SK-N-SH (cell line): ENCODE measurements around the gene SLC16A10. TPM values are rescaled to one million over a fixed set of nuclear protein-coding genes. Genes with fewer than 3 reads are reported as not detected.

Source experiments
- CTCF ChIA-PET: fragments of 300-600, 350-600 bp; formaldehyde crosslinking; extraction: SDS; loops from one replicate; lab custom pipeline; 2021; lab: Yijun Ruan, JAX
- POLR2A ChIA-PET: fragments of 350-600 bp; sonication (Branson Sonifier 250); formaldehyde crosslinking; extraction: SDS; loops from one replicate; lab custom pipeline; 2020; ENCODE audit warnings: antibody characterized with exemption, inconsistent platforms; lab: Yijun Ruan, JAX
- DNase-seq: peaks from one replicate; pipeline ENCODE4 v3.0.0; 2012
- H2AFZ ChIP-seq: fragments of 200-600 bp; sonication (generic); 2 replicates; pipeline ENCODE4 v1.8.1; 2016; ENCODE audit warnings: antibody characterized with exemption, mild to moderate bottlenecking, low read depth
- H3F3A ChIP-seq: fragments of 200-600 bp; sonication (generic); replicated peaks from 2 replicates; pipeline ENCODE3; 2016; ENCODE audit warnings: antibody characterized with exemption, mild to moderate bottlenecking; ENCODE audit not compliant: insufficient read depth
- H3K27ac ChIP-seq, 2 experiments: fragments of 200-500 bp in 1 of 2; fragments of 200-600 bp in 1 of 2; sonication (Bioruptor generic) in 1 of 2; sonication (generic), shearing (Covaris generic) in 1 of 2; 2 replicates each; pipeline versions ENCODE4 v1.5.1 to v1.6.1; 2014 to 2016; ENCODE audit warnings: low read depth in 2 of 2, inconsistent platforms in 1 of 2, low read length in 1 of 2, mild to moderate bottlenecking in 1 of 2, mixed read lengths in 1 of 2
- H3K27me3 ChIP-seq: fragments of 200-600 bp; sonication (generic), shearing (Covaris generic); 2 replicates; pipeline ENCODE4 v1.6.1; 2016; ENCODE audit warnings: mixed run types; ENCODE audit not compliant: insufficient read depth
- H3K36me3 ChIP-seq, 2 experiments: fragments of 200-500 bp in 1 of 2; fragments of 200-600 bp in 1 of 2; sonication (Bioruptor generic) in 1 of 2; sonication (generic) in 1 of 2; replicated peaks in 1 of 2; 2 replicates each; pipeline versions ENCODE3 to v1.5.1; 2014 to 2016; ENCODE audit warnings: low read length in 1 of 2, mild to moderate bottlenecking in 1 of 2; ENCODE audit not compliant: insufficient read depth in 2 of 2, control insufficient read depth in 1 of 2
- H3K4me1 ChIP-seq, 2 experiments: fragments of 200-500 bp in 1 of 2; fragments of 200-600 bp in 1 of 2; sonication (Bioruptor generic) in 1 of 2; sonication (generic), shearing (Covaris generic) in 1 of 2; 2 replicates each; pipeline versions ENCODE4 v1.5.1 to v1.6.1; 2014 to 2016; ENCODE audit warnings: low read depth in 1 of 2, low read length in 1 of 2, mixed run types in 1 of 2; ENCODE audit not compliant: insufficient read depth in 2 of 2, control insufficient read depth in 1 of 2
- H3K4me2 ChIP-seq: fragments of 200-600 bp; sonication (generic), shearing (Covaris generic); 2 replicates; pipeline ENCODE4 v1.6.1; 2017; ENCODE audit warnings: mixed run types
- H3K4me3 ChIP-seq, 2 experiments: fragments of 200-500 bp in 1 of 2; fragments of 200-600 bp in 1 of 2; sonication (Bioruptor generic) in 1 of 2; sonication (generic), shearing (Covaris generic) in 1 of 2; 2 replicates each; pipeline versions ENCODE4 v1.5.1 to v1.8.1; 2014 to 2016; ENCODE audit warnings: low read depth in 2 of 2, inconsistent platforms in 1 of 2, low read length in 1 of 2, mild to moderate bottlenecking in 1 of 2, mixed read lengths in 1 of 2, moderate library complexity in 1 of 2
- H3K79me2 ChIP-seq: fragments of 200-600 bp; sonication (generic); 2 replicates; pipeline ENCODE4 v1.8.1; 2017; ENCODE audit warnings: mild to moderate bottlenecking; ENCODE audit not compliant: insufficient read depth
- H3K9ac ChIP-seq: fragments of 200-600 bp; sonication (generic); 2 replicates; pipeline ENCODE4 v1.6.1; 2017; ENCODE audit warnings: mixed run types
- H3K9me2 ChIP-seq: fragments of 200-600 bp; sonication (generic); 2 replicates; pipeline ENCODE4 v1.6.1; 2017; ENCODE audit warnings: mixed run types
- H3K9me3 ChIP-seq: fragments of 200-600 bp; sonication (generic); 2 replicates; pipeline ENCODE4 v1.6.1; 2017; ENCODE audit warnings: mixed run types, mild to moderate bottlenecking, moderate library complexity
- H4K20me1 ChIP-seq: fragments of 200-600 bp; sonication (generic); 2 replicates; pipeline ENCODE4 v1.6.1; 2017; ENCODE audit warnings: mild to moderate bottlenecking, mixed run types; ENCODE audit not compliant: insufficient read depth
- CHD2 ChIP-seq: fragments of 150-350 bp; IDR thresholded peaks from 2 replicates; pipeline ENCODE4 v1.6.1; 2018; ENCODE audit warnings: low read length; ENCODE audit not compliant: partially characterized antibody
- CTCF ChIP-seq: fragments of 200-600 bp; sonication (generic); IDR thresholded peaks from 2 replicates; pipeline ENCODE4 v1.6.1; 2017; ENCODE audit warnings: antibody characterized with exemption, mild to moderate bottlenecking, moderate library complexity
- FOXM1 ChIP-seq: IDR thresholded peaks from 2 replicates; pipeline ENCODE4 v1.4.0; 2012; ENCODE audit warnings: low read depth, mild to moderate bottlenecking
- MXI1 ChIP-seq: IDR thresholded peaks from 2 replicates; pipeline ENCODE4 v1.6.1; 2012; ENCODE audit warnings: mild to moderate bottlenecking, low read depth, low read length, improper control_type of control experiment
- RAD21 ChIP-seq: IDR thresholded peaks from 2 replicates; pipeline ENCODE4 v1.6.1; 2012; ENCODE audit warnings: mild to moderate bottlenecking, low read length
- RCOR1 ChIP-seq: fragments of 150-350 bp; IDR thresholded peaks from 2 replicates; pipeline ENCODE4 v1.6.1; 2017; ENCODE audit warnings: antibody characterized with exemption, low read length
- REST ChIP-seq: IDR thresholded peaks from 2 replicates; pipeline ENCODE4 v1.6.1; 2012; ENCODE audit warnings: mild to moderate bottlenecking, low read depth, low read length, moderate library complexity
- RFX5 ChIP-seq: IDR thresholded peaks from 2 replicates; pipeline ENCODE4 v1.6.1; 2012; ENCODE audit warnings: mild to moderate bottlenecking, improper control_type of control experiment, low read length
- SMC3 ChIP-seq: IDR thresholded peaks from 2 replicates; pipeline ENCODE4 v1.6.1; 2012; ENCODE audit warnings: low read depth, low read length, improper control_type of control experiment
- TCF12 ChIP-seq: IDR thresholded peaks from 2 replicates; pipeline ENCODE4 v1.4.0; 2012
- TEAD4 ChIP-seq: IDR thresholded peaks from 2 replicates; pipeline ENCODE4 v1.4.0; 2012; ENCODE audit warnings: mild to moderate bottlenecking, borderline replicate concordance; ENCODE audit not compliant: insufficient read depth
- USF2 ChIP-seq: fragments of 150-350 bp; IDR thresholded peaks from 2 replicates; pipeline ENCODE4 v1.6.1; 2017; ENCODE audit warnings: antibody characterized with exemption, low read length, low read depth, borderline replicate concordance
- WGBS: methylation state at CpG from one replicate; pipeline ENCODE4 v1.1.6; 2017; ENCODE audit warnings: low lambda C conversion rate; 5-methylcytosine and 5-hydroxymethylcytosine counted together
- polyA plus RNA-seq, 3 experiments: library from polyadenylated mRNA; depleted of rRNA; stranded (reverse); fragments of >200 nt; gene quantifications; 2 replicates each; pipeline ENCODE4 v1.2.3, GENCODE V29; 2012

SLC16A10 gene
- polyA plus RNA-seq, 1 of the 3 experiments (the other 2 are of a cell fraction) = 0.12 TPM

GRCh38 chr6:111052171-111052570, 35.1 kb upstream of the SLC16A10 start (continued):
- TF ChIP-seq USF2 = no peak
- no peak for TF ChIP-seq RCOR1

GRCh38 chr6:111057074-111057752, 30.1 kb upstream of the SLC16A10 start:
- peak; percentile 48 for DNase-seq
- H3K4me2 ChIP-seq = no peak overlapping the region
- no peak overlapping the region for H3K27ac ChIP-seq
- ChIA-PET CTCF (interaction anchor here (0.6 to 3.9 kb wide), 49 partner anchors 8 to 529 kb away, joined by 3 to 108 read pairs (median 5); partner anchors contain the start of gene SLC16A10), POLR2A (no interaction called here)
- H3K36me3 ChIP-seq = no peaks in the 10 kb centered on the region
- no peaks in the 10 kb centered on the region for H3K9me2 ChIP-seq
- H3K9ac ChIP-seq = no peak overlapping the region
- TF ChIP-seq CTCF = peak; percentile 84
- peak; percentile 77 for TF ChIP-seq SMC3
- TF ChIP-seq TCF12 = no peak
- no peak for TF ChIP-seq TEAD4
- TF ChIP-seq REST = no peak
- TF ChIP-seq FOXM1 = no peak
- no peak for TF ChIP-seq RFX5
- TF ChIP-seq RCOR1 = no peak
- TF ChIP-seq MXI1 = 0 out of 2 replicates have a peak, but pooled peaks have one; percentile 20
- no peak for TF ChIP-seq CHD2
- peak; percentile 78 for TF ChIP-seq RAD21
- no peak overlapping the region; a peak in 1 of 4 replicates for H3K4me3 ChIP-seq
- no peak overlapping the region for H2AFZ ChIP-seq
- H3F3A ChIP-seq = no peaks in the 10 kb centered on the region
- no peaks in the 10 kb centered on the region for H4K20me1 ChIP-seq
- H3K4me1 ChIP-seq = no peaks in the 10 kb centered on the region; a peak in 1 of 4 replicates
- no peaks in the 10 kb centered on the region for H3K27me3 ChIP-seq
- WGBS = 22% methylated on average over 12 of the region's 12 CpGs
- no peaks in the 10 kb centered on the region for H3K9me3 ChIP-seq
- H3K79me2 ChIP-seq = no peaks in the 10 kb centered on the region
